ENCODE measurements around the gene MOCOS.
"Not testable (repeated sequence)": the region's sequence is repeated elsewhere in the genome, so short reads cannot be mapped to it uniquely, and the experiment has no call there.

Gene MOCOS

DNA sequence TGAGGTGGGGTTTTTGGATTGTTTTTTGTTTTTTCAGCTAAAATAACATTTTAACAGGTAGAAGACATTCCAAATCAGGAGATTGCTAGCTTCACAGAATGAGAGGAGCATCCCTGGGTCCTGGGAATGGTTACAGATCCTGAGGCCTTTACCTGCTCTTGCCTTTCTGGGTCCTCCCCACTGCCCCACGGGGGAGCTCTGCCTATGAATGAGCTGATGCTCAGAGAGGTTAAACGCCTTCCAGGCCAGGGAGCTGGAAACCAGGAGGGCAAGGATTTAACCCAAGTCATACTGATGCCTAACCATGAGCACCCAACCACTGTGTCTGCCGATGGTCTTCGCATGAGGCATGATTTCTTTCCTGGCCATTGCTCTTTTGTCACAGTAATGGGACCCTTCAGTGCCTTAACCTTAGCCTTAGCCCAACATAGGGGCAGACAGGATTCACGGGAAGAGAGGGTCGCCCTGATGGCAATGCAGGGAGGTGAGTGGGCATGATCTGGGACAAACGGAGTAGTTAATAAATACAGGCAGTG lies 16.1 kb downstream of the MOCOS start:
- no peak for DNase-seq

DNA sequence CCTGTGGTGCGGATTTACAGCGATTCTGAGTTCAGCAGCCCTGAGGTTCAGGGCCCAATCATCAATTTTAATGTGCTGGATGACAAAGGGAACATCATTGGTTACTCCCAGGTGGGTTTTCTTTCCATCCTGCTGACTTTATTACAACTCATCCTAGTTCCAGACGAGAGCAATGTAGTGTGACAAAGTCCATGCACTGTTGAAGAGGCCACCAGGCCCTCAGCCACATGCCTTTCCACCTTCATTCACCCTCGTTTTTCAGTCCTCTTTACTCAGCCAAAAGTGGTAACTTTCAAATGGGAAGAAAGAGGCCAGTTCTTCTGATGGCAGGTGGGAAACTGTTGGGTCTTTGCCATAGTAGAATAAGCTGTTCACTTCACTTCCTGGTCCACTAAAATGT lies 17.9 kb downstream of the MOCOS start:
- no peak for DNase-seq

DNA sequence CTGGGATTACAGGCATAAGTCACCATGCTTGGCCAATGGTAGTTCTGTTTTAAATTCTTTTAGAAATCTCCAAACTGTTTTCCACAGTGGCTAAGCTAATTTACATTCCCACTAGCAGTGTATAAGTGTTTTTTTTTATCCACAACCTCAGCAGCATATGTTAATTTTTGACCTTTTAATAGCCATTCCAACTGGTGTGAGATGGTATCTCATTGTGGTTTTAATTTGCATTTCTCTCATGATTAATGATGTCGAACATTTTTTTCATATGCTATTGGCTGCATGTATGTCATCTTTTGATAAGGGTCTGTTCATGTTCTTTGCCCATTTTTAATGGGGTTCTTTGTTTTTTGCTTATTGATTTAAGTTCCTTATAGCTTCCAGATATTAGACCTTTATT lies 20.0 kb downstream of the MOCOS start:
- DNase-seq = no peak

DNA sequence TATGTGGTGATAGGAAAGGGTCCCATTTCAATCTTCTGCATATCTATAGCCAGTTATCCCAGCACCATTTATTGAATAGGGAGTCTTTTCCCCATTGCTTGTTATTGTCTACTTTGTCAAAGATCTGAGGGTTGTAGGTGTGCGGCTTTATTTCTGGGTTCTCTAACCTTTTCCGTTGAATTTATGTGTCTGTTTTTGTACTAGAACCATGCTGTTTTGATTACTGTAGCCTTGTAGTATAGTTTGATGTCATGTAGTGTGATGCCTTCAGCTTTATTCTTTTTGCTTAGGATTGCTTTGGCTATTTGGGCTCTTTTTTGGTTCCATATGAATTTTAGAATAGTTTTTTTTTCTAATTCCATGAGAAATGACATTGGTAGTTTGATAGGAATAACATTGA lies 20.7 kb downstream of the MOCOS start:
- not testable (repeated sequence) for DNase-seq

DNA sequence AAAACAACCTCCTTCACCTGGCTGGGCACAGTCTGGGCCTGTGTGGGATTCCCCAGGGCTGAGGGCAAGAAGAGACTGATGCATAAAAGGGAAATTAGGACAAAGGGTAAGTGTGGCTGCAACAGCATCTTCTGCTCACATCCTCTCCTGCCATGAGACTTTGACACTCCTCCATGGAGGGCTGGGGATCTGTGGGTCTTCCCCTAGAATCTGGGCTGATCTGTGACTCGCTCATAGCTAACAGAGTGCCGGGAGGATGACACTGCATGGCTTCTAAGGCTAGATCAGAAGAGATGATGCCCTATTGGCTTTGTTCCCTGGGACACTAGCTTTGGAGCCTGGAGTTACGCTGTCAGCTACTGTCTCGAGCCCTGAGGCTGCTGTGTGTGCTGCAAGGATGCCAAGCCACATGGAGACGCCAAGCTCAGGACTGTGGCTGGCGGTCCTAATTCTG lies 24.3 kb downstream of the MOCOS start:
- DNase-seq = no peak

DNA sequence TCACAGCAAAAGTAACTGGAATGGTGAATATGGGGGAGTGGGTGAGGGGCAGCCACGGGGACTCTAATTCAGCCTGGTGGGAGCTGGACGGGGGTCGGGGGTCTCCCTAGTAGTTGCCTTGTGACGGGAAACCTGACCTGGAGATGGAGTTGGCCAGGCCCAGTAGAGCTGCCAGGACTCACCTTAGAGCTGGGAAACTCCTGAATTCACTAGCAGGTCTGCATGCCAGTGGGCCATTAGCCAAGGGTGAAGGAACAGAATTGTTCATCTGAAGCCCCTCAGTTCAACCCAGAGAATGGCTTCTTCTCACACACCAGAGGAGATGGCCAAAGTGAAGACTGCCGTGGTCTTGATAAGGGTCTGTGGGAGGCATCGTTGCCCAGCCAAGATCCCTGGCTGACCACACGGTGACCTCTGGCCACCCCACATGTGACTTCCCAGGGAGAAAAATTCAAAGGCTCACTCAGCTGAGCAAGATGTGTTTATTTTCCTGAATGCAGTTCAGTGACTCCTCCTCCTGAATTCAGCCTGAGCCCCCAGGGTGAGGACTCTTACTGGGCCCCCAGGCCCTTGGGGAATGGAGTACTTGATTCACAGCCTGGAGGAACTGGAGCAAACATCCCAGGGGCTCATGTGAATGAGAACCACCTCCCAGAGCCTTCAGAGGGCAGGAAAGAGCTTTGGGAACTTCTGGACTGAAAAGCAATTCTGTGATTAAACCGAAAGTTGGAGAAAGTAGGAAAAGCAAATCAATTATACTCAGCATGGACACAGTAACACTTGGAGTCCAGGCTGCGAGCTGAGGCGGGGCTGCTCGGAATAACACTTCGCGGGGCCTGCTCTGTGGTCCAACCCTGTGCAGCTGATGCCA lies 25.2 kb downstream of the MOCOS start:
- DNase-seq = no peak

DNA sequence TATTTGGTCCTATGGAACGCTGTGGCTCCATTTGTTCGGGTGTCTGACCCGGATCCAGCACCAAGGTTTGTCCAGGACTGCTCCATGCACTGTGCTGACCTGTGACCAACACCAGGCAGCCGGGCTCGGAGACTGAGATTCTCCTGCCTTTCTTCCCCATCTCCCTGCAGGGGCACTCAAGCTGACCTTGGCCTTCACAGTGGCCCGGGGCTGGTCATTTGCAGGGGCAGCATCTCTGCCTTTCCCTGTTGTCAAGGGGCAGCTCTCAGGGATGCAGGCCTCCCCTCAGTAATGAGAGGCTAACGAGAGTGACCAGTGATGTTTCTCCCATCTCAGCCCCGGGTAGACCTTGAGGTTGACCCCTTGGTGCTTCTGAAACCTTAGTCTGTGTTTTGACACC lies 27.5 kb downstream of the MOCOS start:
- DNase-seq = no peak

DNA sequence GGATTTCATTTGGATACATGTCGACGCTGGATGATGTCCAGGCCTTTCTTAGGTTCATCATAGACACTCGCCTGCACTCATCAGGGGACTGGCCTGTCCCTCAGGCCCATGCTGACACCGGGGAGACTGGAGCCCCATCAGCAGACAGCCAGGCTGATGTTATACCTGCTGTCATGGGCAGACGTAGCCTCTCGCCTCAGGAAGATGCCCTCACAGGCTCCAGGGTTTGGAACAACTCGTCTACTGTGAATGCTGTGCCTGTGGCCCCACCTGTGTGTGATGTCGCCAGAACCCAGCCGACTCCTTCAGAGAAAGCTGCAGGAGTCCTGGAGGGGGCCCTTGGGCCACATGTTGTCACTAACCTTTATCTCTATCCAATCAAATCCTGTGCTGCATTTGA lies 28.3 kb downstream of the MOCOS start:
- DNase-seq = no peak

DNA sequence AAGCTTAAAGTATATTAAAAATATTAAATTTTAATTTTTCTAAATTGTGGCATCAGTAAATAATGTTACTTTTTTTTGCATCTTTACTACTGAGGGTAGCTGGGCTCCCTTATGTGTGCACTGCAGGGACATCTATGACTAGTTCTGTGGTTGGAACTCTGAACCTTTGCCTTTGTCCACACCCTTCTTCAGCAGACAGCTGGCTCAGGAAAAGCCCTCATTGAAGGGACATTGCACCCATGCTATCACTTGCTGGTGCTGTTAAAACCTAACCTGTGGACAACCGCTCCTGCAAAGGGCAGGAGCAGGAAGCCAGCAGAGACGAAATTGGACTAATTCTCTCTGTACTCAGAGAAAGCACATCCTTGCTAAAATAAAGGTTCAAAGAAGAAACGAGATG lies 30.1 kb downstream of the MOCOS start:
- DNase-seq = no peak

DNA sequence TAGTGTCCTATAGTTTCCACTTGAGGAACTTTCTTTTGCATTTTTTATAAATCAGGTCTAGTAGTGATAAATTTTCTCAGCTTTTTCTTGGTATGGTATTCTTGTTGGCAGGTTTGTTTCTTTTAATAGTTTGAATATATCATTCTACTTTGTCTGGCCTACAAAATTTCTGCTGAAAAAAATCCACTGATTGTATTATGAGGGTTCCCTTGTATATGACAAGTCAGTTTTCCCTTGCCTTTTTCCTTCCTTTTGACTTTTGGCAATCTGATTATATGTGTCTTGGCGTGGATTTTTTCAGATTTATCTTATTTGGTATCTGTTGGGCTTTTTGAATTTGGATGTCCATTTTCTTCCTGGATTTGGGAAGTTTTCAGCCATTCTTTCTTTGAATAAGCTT lies 41.9 kb downstream of the MOCOS start:
- DNase-seq = no peak

DNA sequence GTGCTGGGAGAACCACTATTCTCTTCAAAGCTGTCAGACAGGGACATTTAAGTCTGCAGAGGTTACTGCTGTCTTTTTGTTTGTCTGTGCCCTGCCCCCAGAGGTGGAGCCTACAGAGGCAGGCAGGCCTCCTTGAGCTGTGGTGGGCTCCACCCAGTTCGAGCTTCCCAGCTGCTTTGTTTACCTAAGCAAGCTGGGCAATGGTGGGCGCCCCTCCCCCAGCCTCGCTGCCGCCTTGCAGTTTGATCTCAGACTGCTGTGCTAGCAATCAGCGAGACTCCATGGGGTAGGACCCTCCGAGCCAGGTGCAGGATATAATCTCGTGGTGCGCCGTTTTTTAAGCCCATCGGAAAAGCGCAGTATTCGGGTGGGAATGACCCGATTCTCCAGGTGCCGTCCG lies 53.2 kb downstream of the MOCOS start:
- DNase-seq = not testable (repeated sequence)

DNA sequence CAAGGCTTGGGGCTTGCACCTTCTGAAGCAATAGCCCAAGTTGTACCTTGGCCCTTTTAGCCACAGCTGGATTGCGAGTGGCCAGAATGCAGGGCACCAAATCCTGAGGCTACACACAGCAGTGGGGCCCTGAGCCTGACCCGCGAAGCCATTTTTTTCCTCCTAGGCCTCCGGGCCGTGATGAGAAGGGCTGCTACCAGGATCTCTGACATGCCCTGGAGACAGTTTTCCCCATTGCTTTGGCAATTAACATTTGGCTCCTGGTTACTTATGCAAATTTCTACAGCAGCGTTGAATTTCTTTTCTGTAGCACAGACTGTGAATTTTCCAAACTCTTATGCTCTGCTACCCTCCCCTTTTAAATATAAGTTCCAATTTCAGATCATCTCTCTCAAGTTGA lies 54.5 kb downstream of the MOCOS start:
- DNase-seq = no peak

DNA sequence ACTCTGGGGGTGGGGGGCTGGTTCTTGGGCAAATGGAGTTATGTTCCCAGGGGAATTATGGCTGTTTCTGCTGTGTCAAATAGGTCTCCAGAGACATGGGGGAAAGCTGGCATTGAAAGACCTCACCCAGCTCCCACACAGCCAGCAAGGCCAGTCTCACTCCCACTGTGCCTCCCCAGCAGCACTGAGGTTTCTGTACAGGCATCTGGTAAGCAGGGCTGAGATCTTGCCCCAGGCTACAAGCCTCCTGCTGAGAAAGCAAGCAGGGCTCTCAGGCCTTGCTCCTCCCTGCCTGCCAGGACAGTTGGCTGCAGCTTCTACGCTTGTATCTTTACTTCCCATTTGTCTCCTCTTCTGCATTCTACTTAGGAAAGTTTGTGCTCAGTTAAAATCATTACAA lies 59.7 kb downstream of the MOCOS start:
- DNase-seq = no peak

DNA sequence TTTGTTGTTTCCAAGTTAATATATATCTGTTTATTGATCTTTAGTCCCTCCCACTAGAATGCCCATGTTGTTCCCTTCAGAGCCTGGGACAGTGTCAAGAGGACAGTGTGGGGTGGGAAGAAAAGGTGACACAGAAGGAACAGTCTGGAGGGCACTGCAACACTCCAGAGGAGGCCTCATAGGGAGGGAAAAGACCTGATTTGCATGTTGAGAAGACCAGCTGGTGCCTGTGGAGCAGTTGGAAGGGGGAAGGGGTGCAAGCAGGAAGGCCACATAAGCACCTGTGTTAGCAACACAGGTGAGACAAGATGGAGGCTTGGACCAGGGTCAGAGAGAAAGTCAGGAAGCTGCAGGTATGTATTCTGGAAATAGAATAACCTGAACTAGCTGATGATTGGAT lies 62.1 kb downstream of the MOCOS start:
- DNase-seq = no peak

DNA sequence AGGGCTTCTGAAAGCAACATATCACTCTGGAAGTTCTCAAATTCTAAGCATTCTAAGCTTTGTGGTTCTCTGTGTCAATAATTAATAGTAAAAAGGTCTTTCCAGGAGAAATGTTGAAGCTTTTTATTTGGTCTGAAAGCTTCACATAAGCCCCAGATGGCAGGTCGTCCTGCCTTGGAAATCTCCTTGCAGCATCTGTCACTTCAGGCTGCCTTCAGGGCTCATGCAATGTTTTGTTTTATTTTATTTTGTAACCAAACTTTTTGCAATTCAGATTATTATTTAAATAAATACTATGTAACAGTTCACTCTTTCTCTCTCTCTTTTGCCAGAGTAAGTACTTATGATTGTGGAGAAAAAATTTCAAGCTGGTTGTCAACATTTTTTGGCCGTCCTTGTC lies 63.5 kb downstream of the MOCOS start:
- no peak for DNase-seq

DNA sequence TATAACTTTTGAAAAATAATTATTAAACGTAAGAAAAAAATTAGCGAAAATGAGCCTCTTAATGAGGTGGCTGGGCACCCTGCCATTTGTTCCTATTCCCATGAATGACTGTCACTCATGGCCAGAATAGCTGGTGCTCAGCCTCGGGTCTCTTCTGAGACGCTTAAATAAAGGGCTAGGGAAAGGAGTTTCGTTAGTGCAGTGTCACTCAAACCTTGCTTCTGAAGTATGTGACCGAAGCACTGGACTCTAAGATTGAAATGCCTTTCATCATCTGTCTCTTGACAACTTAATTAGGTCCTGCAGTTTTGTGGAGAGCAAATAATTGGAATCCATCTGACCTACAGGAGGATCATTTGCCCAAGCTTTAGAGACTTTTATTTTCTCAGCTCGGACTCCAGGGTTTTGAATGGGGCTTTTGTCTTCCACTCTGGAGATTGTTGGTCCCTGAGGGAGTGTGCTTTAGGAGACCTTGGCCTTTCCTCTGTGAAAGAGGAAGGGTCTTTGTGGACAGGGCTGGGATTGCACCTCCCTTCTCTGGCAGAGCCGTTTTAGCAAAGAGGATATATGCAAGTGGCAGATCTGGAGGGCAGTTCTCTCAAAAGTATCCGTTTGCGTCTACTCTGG lies 67.9 kb downstream of the MOCOS start:
- DNase-seq = no peak

DNA sequence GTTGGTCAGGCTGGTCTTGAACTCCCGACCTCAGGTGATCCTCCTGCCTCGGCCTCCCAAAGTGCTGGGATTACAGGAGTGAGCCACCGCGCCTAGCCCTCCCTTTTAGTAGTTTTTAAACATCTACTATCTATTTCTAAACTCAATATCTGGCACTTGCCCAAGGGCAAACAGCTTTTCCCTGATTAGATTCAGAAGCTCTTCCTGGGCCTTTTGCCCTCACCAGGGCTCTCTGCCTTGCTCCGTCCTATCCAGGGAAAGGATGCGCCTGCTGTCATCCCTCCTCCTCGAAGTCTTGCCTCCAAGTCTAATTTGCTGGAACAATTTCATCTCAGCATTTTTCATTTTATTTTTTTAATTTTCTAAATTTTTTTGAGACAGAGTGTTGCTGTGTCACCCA lies 68.8 kb downstream of the MOCOS start:
- no peak for DNase-seq

DNA sequence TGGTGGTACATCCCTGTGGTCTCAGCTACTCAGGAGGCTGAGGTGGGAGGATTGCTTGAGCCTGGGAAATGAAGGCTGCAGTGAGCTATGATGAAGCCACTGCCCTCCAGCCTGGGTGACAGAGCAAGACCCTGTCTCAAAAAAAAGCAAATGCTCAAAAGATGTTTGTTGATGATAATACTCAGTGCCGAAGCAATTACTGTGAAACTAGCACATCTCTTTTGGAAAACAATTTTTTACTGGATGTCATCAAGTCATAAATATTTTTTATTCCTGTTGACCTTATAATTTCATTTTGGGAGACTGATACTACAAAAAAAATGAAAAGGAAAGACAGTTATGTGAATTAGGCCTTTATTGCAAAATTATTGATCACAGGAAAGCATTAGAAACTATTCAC lies 75.7 kb downstream of the MOCOS start:
- no peak for DNase-seq

DNA sequence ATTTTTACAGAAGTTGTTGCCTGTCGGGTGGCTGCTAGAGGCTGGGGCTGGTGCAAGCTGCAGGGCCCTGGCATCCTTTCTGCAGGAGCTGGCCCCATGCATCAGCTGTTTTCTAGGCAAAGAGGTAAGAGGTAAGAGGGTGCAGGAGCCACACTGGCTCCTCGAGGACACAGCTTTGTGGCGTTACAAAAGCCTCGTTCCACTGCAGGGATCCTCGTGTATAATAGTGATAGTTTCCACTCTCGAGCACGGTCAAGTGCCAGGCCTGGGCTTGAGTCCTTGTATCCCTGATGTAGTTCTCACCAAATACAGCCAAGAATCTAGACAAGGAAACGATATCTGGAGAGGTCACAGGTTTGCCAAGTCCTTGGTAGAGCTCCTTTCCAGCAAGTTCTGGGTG lies 77.0 kb downstream of the MOCOS start:
- DNase-seq = no peak

DNA sequence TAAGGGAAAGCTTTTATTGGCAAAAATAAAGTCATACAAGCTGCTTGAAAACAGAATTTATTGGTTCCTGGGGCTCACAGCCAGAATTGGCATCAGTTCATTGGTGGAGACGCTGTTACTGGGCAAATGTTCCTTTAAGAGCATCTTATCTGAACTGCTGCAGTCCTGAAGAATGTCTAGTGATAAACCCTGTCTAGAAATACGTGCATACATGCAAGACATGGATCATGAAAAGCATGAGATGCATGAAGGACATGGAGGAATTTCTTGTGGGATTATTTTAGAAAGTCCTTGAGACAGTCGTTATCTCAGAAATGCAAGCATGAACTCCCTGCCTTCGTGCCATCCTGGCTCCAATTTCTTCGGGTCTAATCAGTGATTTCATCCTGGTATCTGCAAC lies 77.7 kb downstream of the MOCOS start:
- DNase-seq = no peak

DNA sequence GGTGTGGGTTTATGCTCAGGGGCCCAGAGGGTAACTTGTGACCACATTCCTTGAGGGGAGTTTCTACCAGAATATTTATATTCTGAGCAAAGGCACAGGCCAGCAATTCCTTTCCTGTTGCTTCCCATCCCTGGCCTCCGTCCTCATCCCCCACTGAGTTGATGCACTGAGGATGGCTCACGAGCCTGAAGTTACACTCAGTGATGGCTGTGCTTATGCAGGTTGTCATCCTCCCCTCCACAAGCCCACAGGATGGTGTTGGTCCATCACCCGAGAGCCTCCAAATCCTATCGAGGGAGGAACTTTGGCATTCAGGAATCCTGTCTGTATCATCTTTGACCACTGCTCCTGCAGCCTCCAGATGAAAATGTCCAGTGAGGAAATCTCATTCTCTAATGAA lies 81.9 kb downstream of the MOCOS start:
- no peak for DNase-seq

DNA sequence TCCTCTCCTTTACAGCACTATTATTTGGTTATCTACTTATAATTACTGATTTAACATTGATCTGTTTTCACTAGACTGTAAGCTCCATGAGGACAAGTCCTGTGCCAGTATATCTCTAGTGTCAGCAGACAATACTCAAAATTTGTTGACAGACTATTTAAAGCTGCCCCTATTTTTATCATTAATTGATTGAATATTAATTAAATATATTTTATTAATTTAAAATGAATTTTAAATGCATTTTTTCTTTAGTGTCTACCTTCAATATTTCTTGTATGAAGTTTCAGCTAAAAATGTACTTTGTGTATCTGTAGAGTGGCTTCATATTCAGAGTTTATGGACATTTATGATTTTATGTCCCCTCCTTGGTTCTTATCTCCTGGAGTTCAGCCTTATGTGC lies 83.9 kb downstream of the MOCOS start:
- DNase-seq = no peak

DNA sequence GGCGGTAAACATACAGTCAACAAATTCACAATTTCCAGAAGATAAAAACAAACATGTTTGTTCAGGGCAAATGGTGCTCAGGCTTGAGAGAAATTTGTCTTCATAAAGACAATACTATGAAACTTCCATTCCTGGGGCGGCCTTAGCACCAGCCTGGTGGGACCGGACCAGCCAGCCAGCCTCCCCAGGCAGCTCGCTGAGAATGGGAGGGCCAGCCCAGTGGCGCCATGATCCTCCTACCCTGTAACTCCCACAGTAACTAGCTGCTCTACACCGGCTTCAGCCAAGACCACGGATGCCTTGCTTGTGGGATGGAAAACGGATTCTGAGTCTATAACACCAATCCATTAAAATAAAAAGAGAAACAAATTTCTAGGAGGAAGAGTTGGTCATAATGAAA lies 86.0 kb downstream of the MOCOS start:
- DNase-seq = no peak

DNA sequence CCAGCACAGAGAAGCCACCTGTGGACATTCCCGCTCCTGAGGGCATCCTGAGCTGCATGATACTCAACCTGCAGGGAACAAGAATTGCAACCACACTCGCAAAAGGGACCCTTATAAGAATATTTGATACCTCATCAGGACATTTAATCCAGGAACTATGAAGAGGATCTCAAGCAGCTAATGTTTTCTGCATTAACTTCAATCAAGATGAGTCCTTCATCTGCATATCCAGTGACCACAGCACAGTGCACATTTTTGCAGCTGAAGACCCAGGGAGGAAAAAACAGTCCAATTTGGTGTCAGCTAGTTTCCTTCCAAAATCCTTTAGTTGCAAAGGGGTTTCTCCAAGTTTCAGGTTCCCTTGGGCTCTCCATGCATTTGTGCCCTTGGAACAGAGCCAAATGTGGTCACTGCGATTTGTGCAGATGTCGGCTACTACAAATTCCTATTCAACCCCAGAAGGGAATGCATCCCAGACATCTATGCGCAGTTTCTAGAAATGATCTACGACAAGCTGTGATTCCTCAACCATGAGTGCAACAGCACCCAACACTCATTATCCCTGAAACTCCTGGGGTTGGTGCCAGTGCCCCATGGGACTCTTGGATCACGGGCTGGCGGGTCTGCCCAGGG lies 86.9 kb downstream of the MOCOS start:
- no peak for DNase-seq
